NCI-H526 (cell line): ENCODE data around the gene MRM2.

Source experiments
- DNase-seq, 2 experiments: peaks; one replicate each; lab custom pipeline; 2025; lab: John Stamatoyannopoulos, UW

The MRM2 gene

GRCh38 chr7:2203766-2204300, 38.2 kb downstream of the MRM2 start:
- no peak for DNase-seq

- no peak for DNase-seq
Measured at GRCh38 chr7:2202901-2203765, 38.9 kb downstream of the MRM2 start.

GRCh38 chr7:2202361-2202761, 39.6 kb downstream of the MRM2 start:
- DNase-seq = no peak

- DNase-seq = no peak
Measured at GRCh38 chr7:2201686-2202360, 40.2 kb downstream of the MRM2 start.

- no peak for DNase-seq
Measured at GRCh38 chr7:2201128-2201527, 40.9 kb downstream of the MRM2 start.

- no peak for DNase-seq
Measured at GRCh38 chr7:2200584-2200980, 41.4 kb downstream of the MRM2 start.

GRCh38 chr7:2199956-2200583, 41.9 kb downstream of the MRM2 start:
- no peak for DNase-seq

- no peak for DNase-seq
Measured at GRCh38 chr7:2199528-2199927, 42.5 kb downstream of the MRM2 start.

GRCh38 chr7:2198760-2199159, 43.2 kb downstream of the MRM2 start:
- no peak for DNase-seq

GRCh38 chr7:2198206-2198605, 43.8 kb downstream of the MRM2 start:
- no peak for DNase-seq

- DNase-seq = no peak
Measured at GRCh38 chr7:2197436-2198155, 44.4 kb downstream of the MRM2 start.

GRCh38 chr7:2196381-2197378, 45.3 kb downstream of the MRM2 start:
- no peak for DNase-seq

GRCh38 chr7:2195400-2196246, 46.4 kb downstream of the MRM2 start:
- no peak for DNase-seq

- DNase-seq = no peak
Measured at GRCh38 chr7:2193575-2194305, 48.3 kb downstream of the MRM2 start.

GRCh38 chr7:2192831-2193534, 49.0 kb downstream of the MRM2 start:
- no peak for DNase-seq

- no peak for DNase-seq
Measured at GRCh38 chr7:2191016-2191415, 51.0 kb downstream of the MRM2 start.

GRCh38 chr7:2190531-2190930, 51.5 kb downstream of the MRM2 start:
- no peak for DNase-seq

- DNase-seq = no peak
Measured at GRCh38 chr7:2186166-2186565, 55.8 kb downstream of the MRM2 start.

- DNase-seq = no peak
Measured at GRCh38 chr7:2185715-2186114, 56.3 kb downstream of the MRM2 start.
